Hematopoietic multipotent progenitor cell treated with erythropoietin and hydrocortisone succinate and interleukin-3 and kit ligand, for 4 days (in vitro differentiated cells): ENCODE data around the gene FCRL5.

Experiments used
- DNase-seq: peaks from one replicate; pipeline ENCODE4 v3.0.0-alpha.2; 2015

Gene FCRL5

GRCh38 chr1:157523774-157524493 is 28.4 kb downstream of the FCRL5 start:
- no peak for DNase-seq

- DNase-seq = no peak
These were observed 31.3 kb downstream of the FCRL5 start for GRCh38 chr1:157521056-157521455.

- no peak for DNase-seq
These were observed 31.9 kb downstream of the FCRL5 start for GRCh38 chr1:157520386-157520935.

- no peak for DNase-seq
These were observed 32.9 kb downstream of the FCRL5 start for GRCh38 chr1:157519451-157519850.

GRCh38 chr1:157517016-157517415 is 35.3 kb downstream of the FCRL5 start:
- DNase-seq = no peak

GRCh38 chr1:157515709-157516108 is 36.6 kb downstream of the FCRL5 start:
- no peak for DNase-seq

- DNase-seq = no peak
These were observed 37.2 kb downstream of the FCRL5 start for GRCh38 chr1:157515141-157515540.

GRCh38 chr1:157512036-157512969 is 40.0 kb downstream of the FCRL5 start:
- DNase-seq = peak; percentile 73

- no peak for DNase-seq
These were observed 42.6 kb downstream of the FCRL5 start for GRCh38 chr1:157509546-157510232.

- DNase-seq = peak; percentile 84
These were observed 46.6 kb downstream of the FCRL5 start for GRCh38 chr1:157505481-157506272.

- DNase-seq = no peak
These were observed 47.7 kb downstream of the FCRL5 start for GRCh38 chr1:157504646-157505045.

- no peak for DNase-seq
These were observed 52.8 kb downstream of the FCRL5 start for GRCh38 chr1:157499521-157499920.

- no peak for DNase-seq
These were observed 53.6 kb downstream of the FCRL5 start for GRCh38 chr1:157498736-157499090.

- DNase-seq = no peak
These were observed 54.2 kb downstream of the FCRL5 start for GRCh38 chr1:157497987-157498735.

GRCh38 chr1:157497284-157497683 is 55.0 kb downstream of the FCRL5 start:
- no peak for DNase-seq

- peak; percentile 83 for DNase-seq
These were observed 56.2 kb downstream of the FCRL5 start for GRCh38 chr1:157496121-157496526.

GRCh38 chr1:157495285-157495684 is 57.0 kb downstream of the FCRL5 start:
- no peak for DNase-seq

- no peak for DNase-seq
These were observed 58.2 kb downstream of the FCRL5 start for GRCh38 chr1:157494093-157494492.

- DNase-seq = peak; percentile 88
These were observed 61.7 kb downstream of the FCRL5 start for GRCh38 chr1:157490467-157491165.

- no peak for DNase-seq
These were observed 64.2 kb downstream of the FCRL5 start for GRCh38 chr1:157488156-157488555.

- DNase-seq = peak; percentile 73
These were observed 64.8 kb downstream of the FCRL5 start for GRCh38 chr1:157487504-157487903.
